Measurements from ENCODE around the gene SUPT5H.

Gene SUPT5H

GRCh38 chr19:39517432-39517831 is 72.0 kb downstream of the SUPT5H start:
- no peak for DNase-seq (ENCODE audit: low read depth in 4 of 4, low spot score in 1 of 4)

GRCh38 chr19:39518458-39518857 is 73.1 kb downstream of the SUPT5H start:
- no peak for DNase-seq (ENCODE audit: low read depth in 4 of 4, low spot score in 1 of 4)

- DNase-seq (ENCODE audit: low read depth in 4 of 4, low spot score in 1 of 4) = no peak
Observed at GRCh38 chr19:39518975-39519374, 73.6 kb downstream of the SUPT5H start.

GRCh38 chr19:39520541-39521484 is 75.4 kb downstream of the SUPT5H start:
- DNase-seq (ENCODE audit: low read depth in 4 of 4, low spot score in 1 of 4) = no peak

GRCh38 chr19:39524495-39524894 is 79.1 kb downstream of the SUPT5H start:
- no peak for DNase-seq (ENCODE audit: low read depth in 4 of 4, low spot score in 1 of 4)

- no peak for DNase-seq (ENCODE audit: low read depth in 4 of 4, low spot score in 1 of 4)
Observed at GRCh38 chr19:39525205-39525604, 79.8 kb downstream of the SUPT5H start.

All from stimulated activated CD4-positive, alpha-beta T cell treated with anti-CD3 and anti-CD28 coated beads, Interleukin-1b, Interleukin-23, amount 100 ng/mL, for 24 hours (primary cell).